Measurements from ENCODE around the gene A3GALT2.
"Not testable (repeated sequence)": the region's sequence is repeated elsewhere in the genome, so short reads cannot be mapped to it uniquely, and the experiment has no call there.

Gene A3GALT2

DNA sequence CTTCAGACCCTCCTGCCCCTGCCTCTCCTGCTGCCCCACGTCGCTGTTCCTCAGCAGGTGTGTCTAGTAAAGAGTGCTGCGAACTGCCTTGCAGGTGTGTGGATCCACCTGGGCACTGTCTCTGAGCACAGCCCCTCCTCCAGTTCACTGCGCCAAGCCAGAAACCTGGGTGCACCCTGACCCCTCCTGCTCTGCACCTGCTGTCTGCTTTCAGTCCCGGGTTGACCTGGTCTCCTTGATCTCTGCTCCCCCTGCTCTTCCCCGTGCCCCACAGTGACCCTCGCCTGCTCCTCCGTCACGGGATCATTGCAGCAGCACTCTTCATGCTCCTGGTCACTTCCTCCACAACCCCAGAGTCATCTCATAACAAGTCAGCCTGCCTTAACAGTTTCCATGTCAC lies 6.5 kb downstream of the A3GALT2 start:
- no peak for DNase-seq (ENCODE audit: low read depth in 3 of 3)

DNA sequence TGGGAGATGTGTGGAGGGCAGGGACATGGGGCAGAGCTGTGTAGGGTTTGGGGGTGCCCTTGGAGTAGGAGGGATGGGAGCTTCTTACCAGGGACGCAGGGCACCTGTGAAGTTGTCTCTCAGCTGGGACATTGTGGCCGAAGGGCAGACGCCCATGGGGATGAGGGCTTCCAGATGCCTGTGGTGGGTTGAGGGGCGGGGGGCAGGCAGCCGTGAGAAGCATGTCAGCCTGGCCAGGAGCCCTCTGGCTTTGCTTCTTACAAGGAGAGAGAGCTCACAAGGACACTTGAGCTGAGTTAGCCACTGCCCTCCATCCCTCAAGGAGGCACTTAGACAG lies 8.5 kb downstream of the A3GALT2 start:
- DNase-seq (ENCODE audit: low read depth in 3 of 3) = no peak

- no peak for DNase-seq (ENCODE audit: low read depth in 3 of 3)
Measured at GRCh38 chr1:33311706-33312412, 9.0 kb downstream of the A3GALT2 start.

GRCh38 chr1:33310702-33311101 lies 10.2 kb downstream of the A3GALT2 start:
- no peak for DNase-seq (ENCODE audit: low read depth in 3 of 3)

- not testable (repeated sequence) for DNase-seq (ENCODE audit: low read depth in 3 of 3)
Measured at GRCh38 chr1:33309351-33309750, 11.5 kb downstream of the A3GALT2 start.

- DNase-seq (ENCODE audit: low read depth in 3 of 3) = no peak
Measured at GRCh38 chr1:33307494-33307864, 13.4 kb downstream of the A3GALT2 start.

GRCh38 chr1:33306653-33307493 lies 14.0 kb downstream of the A3GALT2 start:
- DNase-seq (ENCODE audit: low read depth in 3 of 3) = no peak

GRCh38 chr1:33305816-33306652 lies 14.9 kb downstream of the A3GALT2 start:
- no peak for DNase-seq (ENCODE audit: low read depth in 3 of 3)

GRCh38 chr1:33305016-33305415 lies 15.9 kb downstream of the A3GALT2 start:
- DNase-seq (ENCODE audit: low read depth in 3 of 3) = no peak

GRCh38 chr1:33302325-33302724 lies 18.6 kb downstream of the A3GALT2 start:
- peak in 1 of 3 experiments; percentile 19 for DNase-seq (ENCODE audit: low read depth in 3 of 3)

GRCh38 chr1:33301273-33301984 lies 19.5 kb downstream of the A3GALT2 start:
- DNase-seq (ENCODE audit: low read depth in 3 of 3) = no peak

- no peak for DNase-seq (ENCODE audit: low read depth in 3 of 3)
Measured at GRCh38 chr1:33300673-33301072, 20.2 kb downstream of the A3GALT2 start.

DNA sequence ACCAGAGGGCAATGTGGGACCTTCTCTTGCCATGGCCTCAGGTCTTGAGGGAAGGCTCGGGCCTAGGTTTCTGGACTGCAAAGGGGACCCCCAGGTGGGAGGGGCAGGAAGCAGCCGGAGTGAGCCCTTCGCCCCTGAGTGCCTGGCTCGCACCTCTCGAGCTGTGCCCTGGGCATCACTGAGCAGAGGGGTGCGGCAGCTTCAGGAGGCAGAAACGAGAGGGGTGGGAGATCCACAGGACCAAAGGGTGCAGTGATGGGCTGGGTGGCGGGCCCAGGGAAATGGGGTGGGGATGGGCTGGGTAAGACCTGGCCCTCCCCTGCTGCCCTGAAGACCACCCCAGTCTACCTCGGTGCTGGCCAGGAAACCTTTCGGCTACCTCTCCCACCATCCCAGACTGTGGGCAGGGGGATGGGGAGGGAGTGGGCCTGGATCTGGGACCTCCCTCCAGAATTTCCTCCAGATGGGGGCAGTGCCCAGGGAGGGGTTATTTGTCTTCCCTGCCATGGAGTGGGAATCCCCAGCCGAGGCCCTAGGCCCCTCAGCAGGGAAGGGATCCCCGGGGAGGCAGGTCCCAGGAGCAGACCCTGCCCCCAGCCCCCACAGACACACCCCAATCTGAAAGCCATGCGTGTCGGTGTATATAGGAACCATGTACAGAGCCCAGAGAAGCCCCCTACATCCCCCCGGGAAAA lies 21.3 kb downstream of the A3GALT2 start:
- no peak for DNase-seq (ENCODE audit: low read depth in 3 of 3)

DNA sequence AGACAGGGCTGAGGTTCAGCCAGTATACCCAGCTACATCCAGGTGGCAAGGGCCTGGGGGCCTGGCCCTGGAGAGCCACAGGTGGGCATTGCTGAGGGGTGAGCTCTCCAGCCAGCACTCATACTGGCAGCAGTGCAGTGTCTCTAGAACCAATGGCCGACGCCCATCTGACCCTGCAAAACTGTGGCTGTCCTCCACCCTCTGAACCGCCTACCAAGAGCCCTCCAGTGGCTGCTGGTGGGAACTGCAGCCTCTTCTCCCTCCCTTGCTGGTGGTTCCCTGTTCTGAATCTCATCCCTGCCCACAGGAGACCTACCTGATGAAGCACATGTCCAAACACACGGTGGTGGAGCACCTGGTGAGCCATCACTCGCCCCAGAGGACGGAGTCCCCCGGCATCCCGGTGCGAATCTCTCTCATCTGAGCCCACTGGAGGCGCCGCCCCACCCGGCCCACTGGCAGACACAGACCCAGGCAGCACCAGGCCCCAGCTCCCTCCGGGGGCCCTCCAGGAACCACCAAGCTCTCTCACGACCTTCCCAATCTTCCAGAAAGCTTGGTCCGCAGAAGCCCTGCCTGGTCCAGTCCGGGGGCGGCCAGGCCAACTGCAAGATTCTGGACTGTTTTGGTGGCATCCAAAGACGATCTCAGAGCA lies 22.1 kb downstream of the A3GALT2 start:
- peak; percentile 36 to 57 (median 39) for DNase-seq (ENCODE audit: low read depth in 3 of 3)

GRCh38 chr1:33297911-33298622 lies 22.8 kb downstream of the A3GALT2 start:
- no peak for DNase-seq (ENCODE audit: low read depth in 3 of 3)

GRCh38 chr1:33296824-33297223 lies 24.1 kb downstream of the A3GALT2 start:
- no peak for DNase-seq (ENCODE audit: low read depth in 3 of 3)

GRCh38 chr1:33296082-33296458 lies 24.8 kb downstream of the A3GALT2 start:
- DNase-seq (ENCODE audit: low read depth in 3 of 3) = no peak

DNA sequence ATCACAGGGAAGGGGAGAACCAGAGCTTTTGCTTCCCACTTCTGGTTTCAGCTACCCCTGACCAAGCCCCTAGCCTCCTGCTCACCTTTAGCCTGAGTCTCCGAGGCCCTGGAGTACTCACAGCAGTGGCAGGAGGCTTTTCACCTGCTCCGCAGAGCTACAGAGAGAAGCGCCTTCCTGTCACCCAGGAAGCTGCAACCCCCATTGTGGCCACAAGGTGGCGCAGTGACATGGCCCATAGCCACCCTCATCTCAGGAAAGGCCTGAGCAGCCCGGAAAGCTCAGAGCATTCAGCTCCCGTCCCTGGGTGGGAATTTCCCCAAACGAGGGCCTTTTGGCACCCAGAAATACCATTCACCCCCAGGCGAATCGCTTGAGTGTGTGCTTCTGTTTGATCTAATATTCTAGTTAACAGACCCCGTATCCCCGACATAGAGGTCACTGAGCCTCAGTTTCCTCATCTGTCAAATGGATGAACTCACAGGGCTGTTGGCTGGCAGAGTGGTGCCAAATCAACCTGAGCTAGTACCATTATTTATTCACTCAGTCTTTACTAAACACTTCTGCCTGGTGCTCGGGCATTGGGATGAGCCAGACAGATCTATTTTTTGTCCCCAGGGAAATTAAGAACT lies 25.3 kb downstream of the A3GALT2 start:
- DNase-seq (ENCODE audit: low read depth in 3 of 3) = peak; percentile 67 to 85 (median 78)

DNA sequence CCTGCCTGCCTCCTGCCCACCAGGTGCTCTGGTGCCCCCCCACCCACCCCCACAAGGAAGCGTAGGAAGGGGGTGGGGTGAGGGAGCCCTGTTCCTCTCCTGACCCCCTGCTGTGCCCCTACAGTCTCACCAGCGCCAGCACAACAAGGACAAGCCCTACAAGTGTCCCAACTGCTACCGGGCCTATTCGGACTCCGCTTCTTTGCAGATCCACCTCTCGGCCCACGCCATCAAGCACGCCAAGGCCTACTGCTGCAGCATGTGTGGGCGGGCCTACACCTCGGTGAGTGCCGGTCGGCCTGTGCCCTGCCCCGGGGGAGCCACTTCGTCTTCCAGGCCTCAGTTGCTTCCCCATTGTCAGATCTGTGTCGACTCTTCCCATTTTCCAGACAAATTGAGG lies 25.9 kb downstream of the A3GALT2 start:
- no peak for DNase-seq (ENCODE audit: low read depth in 3 of 3)
